ENCODE results near the gene RABGAP1. TPM values are rescaled to one million over a fixed set of nuclear protein-coding genes. Genes with fewer than 3 reads are reported as not detected.
A peak's percentile ranks its signal among the peaks of the same experiment; 100 is the strongest.

Gene RABGAP1
- total and polyA plus RNA-seq, 2 experiments from 2014 or later = 8.5 to 33.9 TPM

- Histone ChIP-seq H3F3A (replicated peaks; ENCODE audit: low read depth) (no peaks in the 10 kb centered on the region), H3K27ac (ENCODE audit: low read depth) (peak overlapping the region; percentile 77; the same call in 1 of the 2 replicates), H3K79me2 (replicated peaks; ENCODE audit: insufficient read depth) (peaks cover 92% of the 10 kb centered on the region), H3K4me2 (peak overlapping the region; percentile 89), H3K9me2 (ENCODE audit: insufficient read depth) (no peaks in the 10 kb centered on the region), H4K20me1 (replicated peaks; ENCODE audit: insufficient read depth) (peaks cover 16% of the 10 kb centered on the region), H3K4me1 (ENCODE audit: insufficient read depth) (peaks cover 19% of the 10 kb centered on the region), H3K4me3 (peak overlapping the region; percentile 86), H3K27me3 (ENCODE audit: insufficient read depth) (no peaks in the 10 kb centered on the region), H3K36me3 (ENCODE audit: insufficient read depth) (no peaks in the 10 kb centered on the region), H2AFZ (peak overlapping the region; percentile 15; the same call in 1 of the 2 replicates)
- DNase-seq (ENCODE audit: low spot score) (no peak), ATAC-seq (no peak)
- Mint-ChIP-seq H3K4me1 (peaks cover 5% of the 10 kb centered on the region; the same call in 2 of the 3 replicates), H3K27ac (no peak overlapping the region), H3K36me3 (ENCODE audit: low read depth) (no peaks in the 10 kb centered on the region; the same call in 2 of the 3 replicates), H3K27me3 (ENCODE audit: insufficient read depth, low read depth, poor library complexity) (peaks cover 2% of the 10 kb centered on the region), H3K4me3 (no peak overlapping the region), H3K9me3 (no peaks in the 10 kb centered on the region)
- TF ChIP-seq REST (IDR thresholded peaks at IDR 0.05; ENCODE audit: unreplicated experiment) = no peak
- TF ChIP-seq ZNF462 (CRISPR knock-in tag; IDR thresholded peaks at IDR 0.05) = no peak
- no peak for TF ChIP-seq ZNF114 (CRISPR knock-in tag; IDR thresholded peaks at IDR 0.05)
- no peak for TF ChIP-seq STAT1 (IDR thresholded peaks at IDR 0.05; ENCODE audit: unreplicated experiment)
- TF ChIP-seq CTCF (conservative IDR thresholded peaks at IDR 0.05; ENCODE audit: low read depth in 2 of 2) = peak in 1 of 2 experiments; percentile 35; a peak in 1 of 4 replicates
Observed at GRCh38 chr9:122930541-122931225, 10.1 kb upstream of the RABGAP1 start.

Measured in GM23338 (cell line).